T-cell (primary cell): ENCODE data around the gene DNAAF3. TPM values are rescaled to one million over a fixed set of nuclear protein-coding genes. Genes with fewer than 3 reads are reported as not detected.

Source experiments
- ATAC-seq, 4 experiments: fragments of 200-7000 bp in 3 of 4; fragments of 150-1000 bp in 1 of 4; cut with Tn5 transposase; replicated peaks in 1 of 4; 1 replicate in 3 of 4; 2 replicates in 1 of 4; pipeline ENCODE4 v1.10.0; 2021; ENCODE audit warnings: moderate library complexity in 3 of 4, mild to moderate bottlenecking in 2 of 4, moderate number of reproducible peaks in 1 of 4
- CTCF ChIA-PET, 2 donors: fragments of 300-600 bp; sonication (Branson Sonifier 250); formaldehyde crosslinking; loops; one replicate each; lab custom pipeline; 2022; ENCODE audit warnings: antibody characterized with exemption in 2 of 2; lab: Charles Lee
- POLR2A ChIA-PET, 2 donors: fragments of 300-600 bp; sonication (Branson Sonifier 250); formaldehyde crosslinking; loops; one replicate each; lab custom pipeline; 2022; ENCODE audit warnings: antibody characterized with exemption in 2 of 2; lab: Charles Lee
- DNase-seq, 35 experiments: peaks; one replicate each; pipeline versions ENCODE4 v3.0.0 to v3.0.0-alpha.2; 2013 to 2023
- H3K27ac ChIP-seq: one replicate; pipeline ENCODE4 v1.5.1; 2013; ENCODE audit warnings: low read length
- H3K27me3 ChIP-seq, 2 experiments: replicated peaks in 1 of 2; 1 replicate in 1 of 2; 2 replicates in 1 of 2; pipeline versions ENCODE4 v1.6.1 to v1.7.0; 2013; ENCODE audit warnings: low read length in 1 of 2, mixed read lengths in 1 of 2; ENCODE audit not compliant: control insufficient read depth in 2 of 2, insufficient read depth in 2 of 2; ENCODE audit errors: extremely low read depth in 1 of 2
- H3K36me3 ChIP-seq, 2 donors: 1 replicate in 1 of 2; 2 replicates in 1 of 2; pipeline versions ENCODE4 v1.6.1 to v1.7.0; 2013; ENCODE audit warnings: low read length in 1 of 2; ENCODE audit not compliant: control insufficient read depth in 2 of 2, insufficient read depth in 1 of 2; ENCODE audit errors: extremely low read depth in 1 of 2
- H3K4me1 ChIP-seq, 2 experiments: 1 replicate in 1 of 2; 2 replicates in 1 of 2; pipeline versions ENCODE4 v1.6.1 to v1.7.0; 2013; ENCODE audit warnings: low read length in 2 of 2, mixed read lengths in 1 of 2; ENCODE audit not compliant: insufficient read depth in 2 of 2, control insufficient read depth in 1 of 2; ENCODE audit errors: extremely low read depth in 1 of 2
- H3K4me3 ChIP-seq, 2 donors: 1 replicate in 1 of 2; 2 replicates in 1 of 2; pipeline versions ENCODE4 v1.5.1 to v1.7.0; 2013; ENCODE audit warnings: mild to moderate bottlenecking in 2 of 2, low read length in 1 of 2, moderate library complexity in 1 of 2; ENCODE audit not compliant: control insufficient read depth in 1 of 2; ENCODE audit errors: extremely low read depth in 1 of 2
- H3K9me3 ChIP-seq: 2 replicates; pipeline ENCODE4 v1.7.0; 2013
- H3K27ac Mint-ChIP-seq, 2 donors: one replicate each; pipeline ENCODE4 v1.8.0; 2020 to 2021; ENCODE audit warnings: mild to moderate bottlenecking in 2 of 2, mixed read lengths in 2 of 2
- H3K27me3 Mint-ChIP-seq, 2 donors: one replicate each; pipeline ENCODE4 v1.8.0; 2021 to 2022; ENCODE audit warnings: mixed read lengths in 2 of 2
- H3K36me3 Mint-ChIP-seq: one replicate; pipeline ENCODE4 v1.8.0; 2021; ENCODE audit warnings: mixed read lengths
- H3K4me1 Mint-ChIP-seq, 3 donors: one replicate each; pipeline ENCODE4 v1.8.0; 2020 to 2022; ENCODE audit warnings: mixed read lengths in 3 of 3, mild to moderate bottlenecking in 1 of 3
- H3K4me3 Mint-ChIP-seq, 3 donors: one replicate each; pipeline ENCODE4 v1.8.0; 2020 to 2022; ENCODE audit warnings: mild to moderate bottlenecking in 3 of 3, mixed read lengths in 3 of 3, moderate library complexity in 3 of 3
- H3K9me3 Mint-ChIP-seq, 3 donors: one replicate each; pipeline ENCODE4 v1.8.0; 2020 to 2022; ENCODE audit warnings: mixed read lengths in 3 of 3
- WGBS: methylation state at CpG from one replicate; pipeline ENCODE4 v1.1.5; 2013; ENCODE audit warnings: missing lambda C conversion rate; ENCODE audit not compliant: insufficient coverage; 5-methylcytosine and 5-hydroxymethylcytosine counted together
- total RNA-seq, 35 experiments: library from RNA in 6 of 35; stranded (reverse) in 6 of 35; fragments of 120-200 nt in 1 of 35; gene quantifications; one replicate each; pipeline versions ENCODE4 v1.2.1 to v1.2.4 and lab custom pipeline; 2013 to 2026

Gene DNAAF3
- total RNA-seq, 5 donors from 2014 or later (not counting 1 experiment from before 2014, with no cell fraction given): not detected

GRCh38 chr19:55141696-55142095, 24.7 kb downstream of the DNAAF3 start:
- Mint-ChIP-seq H3K27ac (no peak overlapping the region), H3K4me1 (peaks cover 4 to 6% (median 6%) of the 10 kb centered on the region in 3 donors), H3K36me3 (no peaks in the 10 kb centered on the region), H3K4me3 (no peak overlapping the region), H3K27me3 (peaks cover 37 to 69% of the 10 kb centered on the region in 2 donors), H3K9me3 (no peaks in the 10 kb centered on the region)
- ChIA-PET CTCF (interaction anchor here (0.6 to 1.6 kb wide), 5 partner anchors 9 to 362 kb away, joined by 5 to 19 read pairs (median 5); no protein-coding TSS in a partner anchor), POLR2A (no interaction called here)
- Histone ChIP-seq H3K36me3 (no peaks in the 10 kb centered on the region), H3K4me3 (no peak overlapping the region), H3K9me3 (no peaks in the 10 kb centered on the region), H3K27ac (no peak overlapping the region), H3K27me3 (peaks cover 2 to 97% of the 10 kb centered on the region in 2 experiments), H3K4me1 (peaks cover 0 to 18% of the 10 kb centered on the region in 2 experiments)
- ATAC-seq: peak in 1 of 4 experiments; percentile 10
- no peak for DNase-seq
- WGBS: 30% methylated on average over 8 of the region's 21 CpGs

- WGBS: no CpG with 5 or more reads among the region's 9 CpGs
- Mint-ChIP-seq H3K27me3 (peaks cover 12 to 55% of the 10 kb centered on the region in 2 donors), H3K4me1 (peaks cover 3 to 6% (median 3%) of the 10 kb centered on the region in 3 donors), H3K36me3 (no peaks in the 10 kb centered on the region), H3K27ac (no peak overlapping the region), H3K9me3 (no peaks in the 10 kb centered on the region), H3K4me3 (no peak overlapping the region)
- ATAC-seq: no peak
- Histone ChIP-seq H3K36me3 (no peaks in the 10 kb centered on the region), H3K4me3 (no peak overlapping the region), H3K9me3 (no peaks in the 10 kb centered on the region), H3K4me1 (peaks cover 0 to 6% of the 10 kb centered on the region in 2 experiments), H3K27ac (no peak overlapping the region), H3K27me3 (peaks cover 2 to 85% of the 10 kb centered on the region in 2 experiments)
- POLR2A ChIA-PET: no interaction called here
- CTCF ChIA-PET: no interaction called here
- no peak for DNase-seq
Observed at GRCh38 chr19:55137915-55138314, 28.5 kb downstream of the DNAAF3 start.

- Histone ChIP-seq H3K27ac (no peak overlapping the region), H3K36me3 (no peaks in the 10 kb centered on the region), H3K4me1 (peaks cover 0 to 6% of the 10 kb centered on the region in 2 experiments), H3K27me3 (peaks cover 2 to 84% of the 10 kb centered on the region in 2 experiments), H3K4me3 (no peak overlapping the region), H3K9me3 (no peaks in the 10 kb centered on the region)
- POLR2A ChIA-PET: no interaction called here
- Mint-ChIP-seq H3K9me3 (no peaks in the 10 kb centered on the region), H3K4me3 (no peak overlapping the region), H3K4me1 (peaks cover 3 to 6% (median 3%) of the 10 kb centered on the region in 3 donors), H3K27me3 (peaks cover 18 to 59% of the 10 kb centered on the region in 2 donors), H3K27ac (no peak overlapping the region), H3K36me3 (no peaks in the 10 kb centered on the region)
- DNase-seq (no peak), ATAC-seq (no peak)
- CTCF ChIA-PET: interaction anchor here in 1 of 2 donors (0.6 kb wide), 1 partner anchor 1032 kb away, joined by 5 read pairs; no protein-coding TSS in a partner anchor
- 77% methylated on average over 16 of the region's 17 CpGs for WGBS
Observed at GRCh38 chr19:55136399-55137102, 29.9 kb downstream of the DNAAF3 start.

- Mint-ChIP-seq H3K4me3 (no peak overlapping the region), H3K9me3 (no peaks in the 10 kb centered on the region), H3K36me3 (no peaks in the 10 kb centered on the region), H3K27me3 (peaks cover 25 to 58% of the 10 kb centered on the region in 2 donors), H3K4me1 (no peaks in the 10 kb centered on the region), H3K27ac (no peak overlapping the region)
- DNase-seq (no peak), ATAC-seq (no peak)
- ChIA-PET CTCF (interaction anchor here in 1 of 2 donors (0.7 kb wide), 1 partner anchor 503 kb away, joined by 4 read pairs; no protein-coding TSS in a partner anchor), POLR2A (no interaction called here)
- no peak overlapping the region for H3K27ac ChIP-seq
- H3K4me3 ChIP-seq: no peak overlapping the region
- no CpG with 5 or more reads among the region's 3 CpGs for WGBS
- H3K36me3 ChIP-seq: no peaks in the 10 kb centered on the region
- H3K4me1 ChIP-seq: no peaks in the 10 kb centered on the region
- H3K27me3 ChIP-seq: peaks cover 2 to 78% of the 10 kb centered on the region in 2 experiments
- no peaks in the 10 kb centered on the region for H3K9me3 ChIP-seq
Observed at GRCh38 chr19:55134736-55135135, 31.7 kb downstream of the DNAAF3 start.

GRCh38 chr19:55133639-55134444, 32.6 kb downstream of the DNAAF3 start:
- no peaks in the 10 kb centered on the region for H3K36me3 ChIP-seq
- no peak overlapping the region for H3K4me3 ChIP-seq
- peaks cover 2 to 80% of the 10 kb centered on the region in 2 experiments for H3K27me3 ChIP-seq
- no peak overlapping the region for H3K4me3 Mint-ChIP-seq
- WGBS: 84% methylated on average over 13 of the region's 25 CpGs
- ChIA-PET CTCF (interaction anchor here in 1 of 2 donors (0.6 kb wide), 1 partner anchor 1479 kb away, joined by 3 read pairs; no protein-coding TSS in a partner anchor), POLR2A (interaction anchor here in 1 of 2 donors (0.6 kb wide), 1 partner anchor 257 kb away, joined by 3 read pairs; no protein-coding TSS in a partner anchor)
- H3K27me3 Mint-ChIP-seq: peaks cover 33 to 61% of the 10 kb centered on the region in 2 donors
- no peaks in the 10 kb centered on the region for H3K9me3 ChIP-seq
- ATAC-seq (no peak), DNase-seq (no peak)
- H3K4me1 Mint-ChIP-seq: no peaks in the 10 kb centered on the region
- no peak overlapping the region for H3K27ac Mint-ChIP-seq
- no peaks in the 10 kb centered on the region for H3K36me3 Mint-ChIP-seq
- H3K27ac ChIP-seq: no peak overlapping the region
- no peaks in the 10 kb centered on the region for H3K9me3 Mint-ChIP-seq
- H3K4me1 ChIP-seq: no peaks in the 10 kb centered on the region

GRCh38 chr19:55132453-55133129, 33.8 kb downstream of the DNAAF3 start:
- H3K4me3 Mint-ChIP-seq: no peak overlapping the region
- CTCF ChIA-PET: interaction anchor here in 1 of 2 donors (0.6 to 0.7 kb wide), 3 partner anchors 9 to 486 kb away, joined by 3 to 5 read pairs (median 4); no protein-coding TSS in a partner anchor
- Histone ChIP-seq H3K27ac (no peak overlapping the region), H3K9me3 (no peaks in the 10 kb centered on the region), H3K36me3 (no peaks in the 10 kb centered on the region), H3K27me3 (peaks cover 2 to 68% of the 10 kb centered on the region in 2 experiments), H3K4me1 (no peaks in the 10 kb centered on the region), H3K4me3 (no peak overlapping the region)
- no peak for DNase-seq
- POLR2A ChIA-PET: no interaction called here
- WGBS: 40% methylated on average over 1 of the region's 14 CpGs
- no peaks in the 10 kb centered on the region for H3K9me3 Mint-ChIP-seq
- no peaks in the 10 kb centered on the region for H3K4me1 Mint-ChIP-seq
- no peak overlapping the region for H3K27ac Mint-ChIP-seq
- ATAC-seq: no peak
- no peaks in the 10 kb centered on the region for H3K36me3 Mint-ChIP-seq
- peaks cover 35 to 63% of the 10 kb centered on the region in 2 donors for H3K27me3 Mint-ChIP-seq
